Calu3 (cell line): ENCODE measurements around the gene TMEM91. TPM values are rescaled to one million over a fixed set of nuclear protein-coding genes. Genes with fewer than 3 reads are reported as not detected.

Source experiments
- BruUV-seq: library from RNA; stranded (reverse); fragments of 400-500 nt; replicated peaks from 2 replicates; lab custom pipeline; 2021; lab: Mats Ljungman, UMichigan
- CTCF ChIA-PET: fragments of 300-600 bp; sonication (Branson Sonifier 250); formaldehyde crosslinking; loops from one replicate; lab custom pipeline; 2022; ENCODE audit warnings: antibody characterized with exemption; lab: Charles Lee
- DNase-seq: peaks from one replicate; pipeline ENCODE4 v3.0.0; 2022
- H3K27ac Mint-ChIP-seq: one replicate; pipeline ENCODE4 v1.8.0; 2022; ENCODE audit warnings: mixed read lengths; ENCODE audit not compliant: unreplicated experiment
- H3K27me3 Mint-ChIP-seq: one replicate; pipeline ENCODE4 v1.8.0; 2022; ENCODE audit warnings: mixed read lengths; ENCODE audit not compliant: unreplicated experiment
- H3K36me3 Mint-ChIP-seq: one replicate; pipeline ENCODE4 v1.8.0; 2022; ENCODE audit warnings: mild to moderate bottlenecking, moderate library complexity, mixed read lengths; ENCODE audit not compliant: insufficient read depth, unreplicated experiment
- H3K4me1 Mint-ChIP-seq: one replicate; pipeline ENCODE4 v1.8.0; 2022; ENCODE audit warnings: mild to moderate bottlenecking, low read depth, mixed read lengths; ENCODE audit not compliant: unreplicated experiment
- H3K4me3 Mint-ChIP-seq: one replicate; pipeline ENCODE4 v1.8.0; 2022; ENCODE audit warnings: mild to moderate bottlenecking, low read depth, moderate library complexity, mixed read lengths; ENCODE audit not compliant: unreplicated experiment
- H3K9me3 Mint-ChIP-seq: one replicate; pipeline ENCODE4 v1.8.0; 2022; ENCODE audit warnings: low read depth, mixed read lengths; ENCODE audit not compliant: unreplicated experiment
- intact Hi-C: fragments of 100-400 bp; cut with micrococcal nuclease; formaldehyde crosslinking; loops from one replicate; pipeline ENCODE4 v1.10.0; 2022; ENCODE audit not compliant: unreplicated experiment
- total RNA-seq: library from RNA; stranded (reverse); gene quantifications from 2 replicates; pipeline ENCODE4 v1.2.3, GENCODE V29; 2022
- TF ChIP-seq, protein P1 (sequence below): fragments of 200-600 bp; IDR thresholded peaks from one replicate; pipeline ENCODE4 v1.8.0; 2022; ENCODE audit warnings: antibody characterized with exemption; ENCODE audit not compliant: unreplicated experiment

Gene TMEM91
- total RNA-seq, 1 experiment from 2014 or later: 3.9 TPM

DNA sequence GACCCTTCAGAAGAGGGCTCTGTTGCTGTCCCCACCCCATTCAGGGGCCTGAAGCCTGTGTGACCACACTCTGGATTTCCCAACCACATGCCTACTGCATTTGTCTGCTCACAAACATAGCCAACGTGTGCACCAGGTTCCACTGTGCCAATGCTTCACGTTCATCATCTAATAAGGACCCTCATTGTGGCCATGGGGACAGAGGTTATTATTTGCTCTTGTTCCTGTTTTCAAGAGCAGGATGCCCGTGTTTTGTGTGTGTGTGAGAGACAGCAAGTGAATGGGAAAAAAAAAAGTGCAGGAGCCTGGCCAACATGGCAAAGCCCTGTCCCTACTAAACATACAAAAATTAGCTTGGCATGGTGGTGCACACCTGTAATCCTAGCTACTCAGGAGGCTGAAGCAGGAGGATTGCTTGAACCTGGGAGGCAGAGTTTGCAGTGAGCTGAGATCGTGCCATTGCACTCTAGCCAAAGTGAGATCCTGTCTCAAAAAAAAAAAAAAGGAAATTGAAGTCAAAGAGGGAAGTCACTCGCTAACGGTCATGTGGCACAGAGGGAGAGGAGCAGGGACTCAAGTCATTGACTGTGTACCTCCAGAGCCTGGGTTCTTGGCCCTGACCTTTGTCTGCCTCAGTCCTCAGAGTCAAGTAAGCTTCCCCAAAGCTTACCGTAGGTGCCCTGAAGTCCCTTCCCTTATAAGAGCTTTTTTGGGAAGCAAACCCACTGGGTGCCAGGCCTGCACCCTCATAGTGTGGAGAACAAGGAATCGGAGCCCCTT is 44.0 kb downstream of the TMEM91 start:
- H3K27ac Mint-ChIP-seq: no peak overlapping the region
- intact Hi-C loops: no loop called here
- CTCF ChIA-PET: interaction anchor here (0.6 to 0.7 kb wide), 2 partner anchors 229 to 687 kb away, joined by 4 read pairs; no protein-coding TSS in a partner anchor
- H3K27me3 Mint-ChIP-seq: no peaks in the 10 kb centered on the region
- H3K4me3 Mint-ChIP-seq: no peak overlapping the region
- no TSS peak for BruUV-seq
- H3K4me1 Mint-ChIP-seq: no peaks in the 10 kb centered on the region
- H3K36me3 Mint-ChIP-seq: peaks cover 35% of the 10 kb centered on the region
- no peaks in the 10 kb centered on the region for H3K9me3 Mint-ChIP-seq
- DNase-seq: no peak
- TF ChIP-seq, protein P1, sequence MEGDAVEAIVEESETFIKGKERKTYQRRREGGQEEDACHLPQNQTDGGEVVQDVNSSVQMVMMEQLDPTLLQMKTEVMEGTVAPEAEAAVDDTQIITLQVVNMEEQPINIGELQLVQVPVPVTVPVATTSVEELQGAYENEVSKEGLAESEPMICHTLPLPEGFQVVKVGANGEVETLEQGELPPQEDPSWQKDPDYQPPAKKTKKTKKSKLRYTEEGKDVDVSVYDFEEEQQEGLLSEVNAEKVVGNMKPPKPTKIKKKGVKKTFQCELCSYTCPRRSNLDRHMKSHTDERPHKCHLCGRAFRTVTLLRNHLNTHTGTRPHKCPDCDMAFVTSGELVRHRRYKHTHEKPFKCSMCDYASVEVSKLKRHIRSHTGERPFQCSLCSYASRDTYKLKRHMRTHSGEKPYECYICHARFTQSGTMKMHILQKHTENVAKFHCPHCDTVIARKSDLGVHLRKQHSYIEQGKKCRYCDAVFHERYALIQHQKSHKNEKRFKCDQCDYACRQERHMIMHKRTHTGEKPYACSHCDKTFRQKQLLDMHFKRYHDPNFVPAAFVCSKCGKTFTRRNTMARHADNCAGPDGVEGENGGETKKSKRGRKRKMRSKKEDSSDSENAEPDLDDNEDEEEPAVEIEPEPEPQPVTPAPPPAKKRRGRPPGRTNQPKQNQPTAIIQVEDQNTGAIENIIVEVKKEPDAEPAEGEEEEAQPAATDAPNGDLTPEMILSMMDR: no peak

DNA sequence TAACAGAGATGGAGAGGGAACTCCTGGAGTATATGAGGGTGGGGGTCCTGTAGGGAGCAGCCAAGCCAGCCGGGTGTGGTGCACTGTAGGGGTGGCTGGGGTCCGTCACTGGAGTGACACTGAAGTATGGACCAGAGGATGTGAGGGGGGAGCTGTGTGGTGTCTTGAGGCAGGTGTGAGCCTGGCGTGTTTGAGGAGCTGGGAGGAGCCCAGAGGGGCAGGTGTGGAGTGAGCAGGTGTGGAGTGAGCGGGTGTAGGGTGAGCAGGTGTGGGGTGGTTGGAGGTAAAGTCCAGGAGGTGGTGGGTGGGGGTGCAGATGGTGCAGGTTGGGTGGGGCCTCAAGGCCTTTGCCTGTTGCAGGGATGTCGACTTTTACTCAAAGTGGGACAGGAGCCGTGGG is 45.0 kb downstream of the TMEM91 start:
- Mint-ChIP-seq H3K9me3 (no peaks in the 10 kb centered on the region), H3K4me1 (no peaks in the 10 kb centered on the region), H3K4me3 (no peak overlapping the region), H3K27me3 (no peaks in the 10 kb centered on the region), H3K27ac (no peak overlapping the region), H3K36me3 (peaks cover 38% of the 10 kb centered on the region)
- BruUV-seq: no TSS peak
- CTCF ChIA-PET: no interaction called here
- intact Hi-C loops: no loop called here
- DNase-seq: no peak
- TF ChIP-seq, protein P1: no peak

DNA sequence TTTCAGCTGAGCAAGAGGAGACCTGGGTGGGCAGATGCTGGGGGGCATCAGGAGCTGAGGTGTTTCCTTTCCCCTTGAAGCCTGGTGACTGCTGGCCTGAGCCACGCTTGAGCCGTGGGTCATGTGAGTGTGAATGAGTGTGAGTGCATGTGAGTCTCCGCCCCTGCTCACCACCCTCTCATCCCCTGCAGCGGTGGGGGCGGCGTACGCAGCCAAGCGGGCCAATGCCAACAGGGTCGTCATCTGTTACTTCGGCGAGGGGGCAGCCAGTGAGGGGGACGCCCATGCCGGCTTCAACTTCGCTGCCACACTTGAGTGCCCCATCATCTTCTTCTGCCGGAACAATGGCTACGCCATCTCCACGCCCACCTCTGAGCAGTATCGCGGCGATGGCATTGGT is 45.6 kb downstream of the TMEM91 start:
- CTCF ChIA-PET: no interaction called here
- TF ChIP-seq, protein P1: no peak
- Mint-ChIP-seq H3K9me3 (no peaks in the 10 kb centered on the region), H3K36me3 (peaks cover 43% of the 10 kb centered on the region), H3K4me3 (no peak overlapping the region), H3K27me3 (no peaks in the 10 kb centered on the region), H3K4me1 (peaks cover 5% of the 10 kb centered on the region), H3K27ac (no peak overlapping the region)
- BruUV-seq: no TSS peak
- no peak for DNase-seq
- intact Hi-C loops: no loop called here

DNA sequence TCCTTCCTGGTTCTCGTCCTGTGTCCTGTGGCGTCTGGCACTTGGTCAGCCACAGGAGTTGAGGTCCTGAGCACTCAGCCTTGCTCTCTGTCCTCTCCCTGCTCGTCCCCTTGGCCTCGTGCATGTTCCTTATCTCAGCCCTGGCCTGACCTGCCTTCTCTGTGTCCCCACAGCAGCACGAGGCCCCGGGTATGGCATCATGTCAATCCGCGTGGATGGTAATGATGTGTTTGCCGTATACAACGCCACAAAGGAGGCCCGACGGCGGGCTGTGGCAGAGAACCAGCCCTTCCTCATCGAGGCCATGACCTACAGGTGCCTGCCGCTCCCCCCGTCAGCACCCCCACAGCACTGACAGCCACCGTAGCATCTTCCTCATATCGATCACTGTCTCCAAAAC is 46.1 kb downstream of the TMEM91 start:
- peaks cover 47% of the 10 kb centered on the region for H3K36me3 Mint-ChIP-seq
- no TSS peak for BruUV-seq
- H3K4me3 Mint-ChIP-seq: no peak overlapping the region
- no peak for DNase-seq
- CTCF ChIA-PET: no interaction called here
- H3K27ac Mint-ChIP-seq: no peak overlapping the region
- TF ChIP-seq, protein P1: no peak
- peaks cover 10% of the 10 kb centered on the region for H3K4me1 Mint-ChIP-seq
- H3K27me3 Mint-ChIP-seq: no peaks in the 10 kb centered on the region
- intact Hi-C loops: no loop called here
- no peaks in the 10 kb centered on the region for H3K9me3 Mint-ChIP-seq
